NB4 (cell line): ENCODE results near the gene ST6GALNAC2.

Experiments used
- DNase-seq: peaks from one replicate; pipeline ENCODE4 v3.0.0; 2010; ENCODE audit warnings: low read depth
- H3K4me3 ChIP-seq: one replicate; pipeline ENCODE4 v1.5.1; 2011; ENCODE audit warnings: mild to moderate bottlenecking, low read depth, low read length, moderate library complexity
- MYC ChIP-seq: IDR thresholded peaks from 2 replicates; pipeline ENCODE4 v1.6.1; 2011; ENCODE audit warnings: low read depth, low read length
- POLR2A ChIP-seq: IDR thresholded peaks from 2 replicates; pipeline ENCODE4 v1.6.1; 2011; ENCODE audit warnings: mild to moderate bottlenecking; ENCODE audit not compliant: insufficient read length; ENCODE audit errors: extremely low read depth
- TF ChIP-seq, protein P1 (sequence below): IDR thresholded peaks from 2 replicates; pipeline ENCODE4 v1.6.1; 2011; ENCODE audit warnings: low read depth, low read length
- TF ChIP-seq, protein P2 (sequence below): IDR thresholded peaks from one replicate; pipeline ENCODE4 v1.5.1; 2012; ENCODE audit warnings: low read depth, low read length

ST6GALNAC2 gene

DNA sequence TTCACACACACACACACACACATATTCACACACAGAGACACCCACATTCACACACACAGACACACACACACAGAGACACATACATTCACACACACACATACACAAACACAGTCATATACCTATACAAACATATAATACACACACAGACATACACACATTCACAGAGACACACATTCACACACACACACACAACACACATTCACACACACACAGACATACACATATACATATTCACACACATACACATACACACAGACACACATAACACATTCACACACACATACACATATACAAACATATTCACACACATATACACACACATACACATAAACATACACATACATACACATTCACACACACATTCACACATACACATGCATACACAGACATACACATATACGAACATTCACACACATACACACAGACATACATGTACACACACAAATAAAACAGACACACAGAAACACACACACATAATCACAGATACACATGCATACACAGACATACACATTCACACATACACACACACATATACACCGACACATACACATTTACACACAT is 37.9 kb downstream of the ST6GALNAC2 start:
- no peak for TF ChIP-seq POLR2A
- no peak for DNase-seq
- H3K4me3 ChIP-seq, result no peak overlapping the region

DNA sequence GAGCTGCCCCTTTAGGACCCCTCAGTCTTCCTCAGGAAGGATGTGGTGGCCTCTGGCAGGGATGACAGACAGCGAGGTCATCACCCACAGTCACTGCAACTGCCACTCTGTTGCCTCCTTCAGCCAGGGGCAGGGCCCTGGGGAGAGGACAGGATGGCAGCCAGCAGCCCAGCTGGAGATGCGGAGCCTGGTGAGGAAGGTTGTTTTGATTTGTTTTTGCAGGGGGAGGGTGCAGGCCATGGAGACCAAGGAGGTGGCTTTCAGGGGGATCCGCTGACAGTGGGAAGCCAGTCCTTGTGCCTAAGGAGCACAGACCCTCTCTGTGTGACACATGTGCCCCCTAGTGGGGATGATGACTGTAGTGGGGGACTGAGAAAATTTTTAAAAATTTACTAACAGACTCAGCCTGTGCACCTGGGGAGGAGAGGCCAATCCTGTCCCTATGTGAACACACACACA is 38.4 kb downstream of the ST6GALNAC2 start:
- peak; percentile 81 for DNase-seq
- no peak overlapping the region for H3K4me3 ChIP-seq
- TF ChIP-seq, protein P1, sequence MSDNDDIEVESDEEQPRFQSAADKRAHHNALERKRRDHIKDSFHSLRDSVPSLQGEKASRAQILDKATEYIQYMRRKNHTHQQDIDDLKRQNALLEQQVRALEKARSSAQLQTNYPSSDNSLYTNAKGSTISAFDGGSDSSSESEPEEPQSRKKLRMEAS, result peak; percentile 68
- TF ChIP-seq, protein P2, sequence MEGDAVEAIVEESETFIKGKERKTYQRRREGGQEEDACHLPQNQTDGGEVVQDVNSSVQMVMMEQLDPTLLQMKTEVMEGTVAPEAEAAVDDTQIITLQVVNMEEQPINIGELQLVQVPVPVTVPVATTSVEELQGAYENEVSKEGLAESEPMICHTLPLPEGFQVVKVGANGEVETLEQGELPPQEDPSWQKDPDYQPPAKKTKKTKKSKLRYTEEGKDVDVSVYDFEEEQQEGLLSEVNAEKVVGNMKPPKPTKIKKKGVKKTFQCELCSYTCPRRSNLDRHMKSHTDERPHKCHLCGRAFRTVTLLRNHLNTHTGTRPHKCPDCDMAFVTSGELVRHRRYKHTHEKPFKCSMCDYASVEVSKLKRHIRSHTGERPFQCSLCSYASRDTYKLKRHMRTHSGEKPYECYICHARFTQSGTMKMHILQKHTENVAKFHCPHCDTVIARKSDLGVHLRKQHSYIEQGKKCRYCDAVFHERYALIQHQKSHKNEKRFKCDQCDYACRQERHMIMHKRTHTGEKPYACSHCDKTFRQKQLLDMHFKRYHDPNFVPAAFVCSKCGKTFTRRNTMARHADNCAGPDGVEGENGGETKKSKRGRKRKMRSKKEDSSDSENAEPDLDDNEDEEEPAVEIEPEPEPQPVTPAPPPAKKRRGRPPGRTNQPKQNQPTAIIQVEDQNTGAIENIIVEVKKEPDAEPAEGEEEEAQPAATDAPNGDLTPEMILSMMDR, result peak; percentile 70
- no peak for TF ChIP-seq POLR2A

DNA sequence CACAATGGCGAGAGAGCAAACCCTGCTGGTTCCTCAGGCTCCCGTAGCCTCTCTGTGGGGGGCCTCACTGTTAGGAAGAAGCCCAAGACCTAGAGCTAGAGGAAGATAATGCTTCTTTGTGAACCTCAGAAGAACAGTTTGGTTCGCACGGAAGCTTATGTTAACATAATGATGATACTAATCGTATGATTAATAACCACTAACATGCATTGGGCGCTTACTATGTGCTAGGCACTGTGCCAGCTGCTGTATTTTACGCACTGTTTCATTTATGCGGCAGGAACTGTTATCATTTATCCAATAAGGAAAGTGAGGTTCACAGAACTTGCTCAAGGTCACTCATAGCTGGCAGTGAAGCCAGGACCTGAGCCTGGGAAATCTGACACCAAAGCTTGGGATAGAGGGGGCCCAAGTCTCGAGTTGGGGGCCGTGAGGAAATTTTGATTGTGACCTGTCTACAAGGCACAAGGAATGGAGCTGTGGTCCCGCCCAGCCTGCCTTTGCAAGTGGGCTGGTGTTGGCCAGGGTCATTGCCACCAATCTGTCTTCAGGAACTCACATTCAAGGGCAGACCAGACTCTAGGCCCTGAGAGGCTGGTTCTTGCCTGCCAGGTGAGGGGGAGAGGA is 39.0 kb downstream of the ST6GALNAC2 start:
- no peak overlapping the region for H3K4me3 ChIP-seq
- DNase-seq, result no peak
- TF ChIP-seq, protein P1, result no peak
- TF ChIP-seq, protein P2, result no peak
- TF ChIP-seq MYC (no peak), POLR2A (no peak)

DNA sequence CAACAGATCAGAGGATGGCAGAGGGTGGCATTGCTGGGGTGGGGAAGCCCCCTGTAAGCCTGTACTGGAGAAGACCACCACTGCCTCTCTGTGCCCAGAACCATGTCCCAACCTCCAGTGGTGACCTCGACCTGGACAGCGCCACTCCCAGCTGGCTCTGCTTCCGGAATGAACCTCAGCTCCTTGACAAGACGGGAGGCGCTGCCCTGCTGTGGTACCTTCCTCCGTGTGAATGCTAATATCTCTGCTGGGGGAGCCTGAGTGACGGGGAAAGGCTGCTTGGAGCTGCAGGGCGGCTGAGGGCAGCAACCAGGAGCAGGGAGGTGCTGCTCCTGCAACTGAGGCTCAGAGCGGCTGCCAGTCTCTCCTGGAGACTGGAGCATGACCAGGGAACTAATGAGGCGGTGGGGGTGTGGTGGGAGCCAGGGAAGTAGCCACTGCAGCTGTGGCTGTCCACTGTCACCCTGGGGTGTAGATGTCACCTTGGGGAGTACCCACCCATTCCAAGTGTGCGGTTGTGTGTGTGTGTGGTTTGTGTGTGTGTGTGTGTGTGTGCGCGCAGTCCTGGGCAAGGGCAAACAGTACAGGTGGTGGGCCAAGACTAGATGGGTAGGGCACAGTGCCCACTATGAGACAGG is 39.6 kb downstream of the ST6GALNAC2 start:
- no peak overlapping the region for H3K4me3 ChIP-seq
- DNase-seq, result no peak
- TF ChIP-seq MYC, result no peak
- TF ChIP-seq, protein P2, result no peak
- TF ChIP-seq POLR2A, result no peak
- TF ChIP-seq, protein P1, result no peak

DNA sequence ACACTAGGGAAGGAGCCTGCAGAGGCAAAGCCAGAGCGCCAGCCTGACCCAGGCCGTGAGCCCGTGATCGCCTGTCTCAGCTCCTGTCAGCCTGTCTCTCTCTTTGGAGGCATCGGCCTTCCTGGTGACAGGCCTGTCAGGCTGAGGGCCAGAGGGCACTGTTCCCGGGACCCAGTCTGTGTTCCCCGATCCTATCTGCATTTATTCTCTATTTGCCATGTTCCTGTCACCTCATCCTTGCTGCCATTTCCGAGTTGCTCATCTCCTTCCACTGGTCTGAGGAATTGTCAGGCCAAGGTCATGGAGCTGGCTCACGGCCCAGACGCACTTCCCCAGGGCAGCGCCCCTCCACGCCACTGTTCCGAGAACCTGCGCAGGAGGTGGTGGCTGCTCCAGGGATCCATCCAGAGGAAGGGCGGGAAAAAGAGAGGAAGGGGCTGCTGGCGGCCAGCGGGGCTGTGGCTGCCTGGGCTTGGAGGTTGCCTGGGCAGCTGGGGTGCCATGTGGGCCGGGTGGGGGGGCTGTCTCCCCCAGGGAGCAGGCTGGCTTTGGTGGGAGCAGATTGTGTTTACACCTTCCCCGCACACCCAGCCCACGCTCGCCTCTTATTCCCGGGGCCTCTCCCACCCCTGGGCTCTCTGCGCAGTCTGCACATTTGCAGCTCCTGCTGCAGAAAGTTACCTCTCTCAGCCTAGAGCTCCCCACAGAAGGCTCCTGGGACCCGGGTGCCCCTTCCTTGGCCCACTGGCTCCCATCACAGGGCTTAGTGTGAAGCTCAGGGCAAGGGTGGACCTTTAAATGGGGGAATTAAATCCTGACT is 40.9 kb downstream of the ST6GALNAC2 start:
- no peak for DNase-seq
- no peak for TF ChIP-seq MYC
- TF ChIP-seq, protein P2, result no peak
- no peak for TF ChIP-seq POLR2A
- TF ChIP-seq, protein P1, result no peak
- no peak overlapping the region for H3K4me3 ChIP-seq
